Fibroblast of peridontal ligament (primary cell): ENCODE measurements around the gene CRYGN.
A peak's percentile ranks its signal among the peaks of the same experiment; 100 is the strongest.

Experiments
- DNase-seq: peaks from one replicate; pipeline ENCODE4 v3.0.0-alpha.2; 2010; ENCODE audit errors: extremely low read depth

CRYGN gene

GRCh38 chr7:151438864-151439601, 908 bp downstream of the CRYGN start:
- DNase-seq = no peak

DNA sequence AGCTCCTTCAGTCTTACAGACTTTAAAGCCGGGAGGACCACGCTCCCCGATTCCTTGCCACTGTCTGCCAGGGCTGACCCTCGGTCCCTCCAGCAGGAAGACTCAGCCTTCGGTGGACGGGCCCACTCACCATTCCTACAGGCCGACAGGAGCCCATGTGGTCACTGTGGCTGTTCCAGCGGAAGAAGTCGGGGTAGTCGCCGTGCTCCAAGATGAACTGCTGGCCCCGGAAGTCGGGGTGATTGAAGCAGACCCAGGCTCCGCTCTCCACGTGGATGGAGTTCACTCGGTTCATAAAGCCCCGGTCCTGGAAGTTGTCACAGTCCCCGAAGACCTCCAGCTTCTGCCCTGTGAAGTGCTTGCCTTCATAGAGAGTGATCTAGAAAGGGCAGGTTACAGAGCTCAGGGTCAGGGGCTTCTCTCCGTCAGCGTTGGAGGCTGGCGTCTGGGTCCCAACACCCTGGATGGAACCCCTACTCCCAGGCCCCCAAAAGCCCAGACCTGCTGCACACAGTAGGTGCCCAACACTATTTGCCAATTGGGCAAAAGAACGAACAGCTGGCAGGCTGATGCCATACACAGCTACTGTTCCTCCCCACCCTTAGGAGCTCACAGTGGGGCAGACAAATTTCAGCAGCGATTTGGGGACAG, 1.9 kb downstream of the CRYGN start:
- DNase-seq = no peak

- DNase-seq = no peak
Observed at GRCh38 chr7:151437159-151437553, 2.8 kb downstream of the CRYGN start.

DNA sequence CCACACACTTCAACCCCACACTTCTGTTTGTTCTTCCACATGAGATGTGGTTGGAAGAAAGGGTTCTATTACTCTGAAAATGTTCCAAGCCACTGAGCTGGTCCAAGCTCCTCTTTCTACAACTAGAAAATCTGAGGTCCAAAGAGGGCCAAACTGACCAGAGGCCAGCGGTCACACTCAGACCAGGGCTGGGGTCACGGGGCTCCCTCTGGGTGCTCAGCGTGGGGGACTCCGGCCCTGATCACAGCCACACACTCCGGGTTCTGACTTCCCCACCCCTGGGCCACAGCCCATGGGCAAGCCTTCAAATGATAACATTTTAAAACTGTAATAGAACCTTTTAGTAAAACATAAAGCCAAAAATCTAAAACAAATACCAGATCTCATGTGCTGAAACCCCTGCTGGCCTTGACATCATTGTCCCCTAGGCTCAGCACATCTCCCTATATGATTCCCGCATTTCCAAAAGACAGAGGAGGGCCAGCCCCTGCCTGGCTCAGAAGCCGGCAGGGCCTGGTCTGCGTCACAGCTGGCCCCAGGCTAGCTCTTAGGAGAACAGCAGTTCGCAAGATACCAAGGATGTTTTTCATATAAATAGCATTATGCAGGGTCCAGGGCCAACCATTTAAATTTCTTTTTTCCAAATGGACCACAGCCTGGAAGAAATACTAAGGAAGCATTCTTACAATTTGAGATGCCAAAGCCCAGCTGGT, 3.3 kb downstream of the CRYGN start:
- DNase-seq = peak; percentile 47

DNA sequence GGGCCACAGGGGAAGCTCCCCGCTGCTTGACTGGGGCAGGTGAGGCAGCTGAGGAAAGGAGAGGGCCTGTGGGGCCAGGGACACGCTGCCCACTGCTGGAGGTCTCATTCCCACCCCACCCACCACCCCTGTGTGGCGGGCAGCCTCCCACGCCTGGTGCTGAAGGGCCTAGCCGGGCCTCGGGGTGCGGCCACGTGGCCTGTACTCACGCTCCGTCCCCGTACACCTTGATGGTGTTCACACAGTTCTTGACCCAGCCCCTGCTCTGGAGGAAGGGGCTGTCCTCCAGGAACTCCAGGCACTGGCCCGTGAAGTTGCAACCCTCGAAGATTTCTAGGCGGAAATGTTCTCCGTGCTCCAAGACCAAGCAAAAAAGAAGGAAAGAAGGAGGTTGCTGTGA, 4.0 kb downstream of the CRYGN start:
- DNase-seq = no peak

DNA sequence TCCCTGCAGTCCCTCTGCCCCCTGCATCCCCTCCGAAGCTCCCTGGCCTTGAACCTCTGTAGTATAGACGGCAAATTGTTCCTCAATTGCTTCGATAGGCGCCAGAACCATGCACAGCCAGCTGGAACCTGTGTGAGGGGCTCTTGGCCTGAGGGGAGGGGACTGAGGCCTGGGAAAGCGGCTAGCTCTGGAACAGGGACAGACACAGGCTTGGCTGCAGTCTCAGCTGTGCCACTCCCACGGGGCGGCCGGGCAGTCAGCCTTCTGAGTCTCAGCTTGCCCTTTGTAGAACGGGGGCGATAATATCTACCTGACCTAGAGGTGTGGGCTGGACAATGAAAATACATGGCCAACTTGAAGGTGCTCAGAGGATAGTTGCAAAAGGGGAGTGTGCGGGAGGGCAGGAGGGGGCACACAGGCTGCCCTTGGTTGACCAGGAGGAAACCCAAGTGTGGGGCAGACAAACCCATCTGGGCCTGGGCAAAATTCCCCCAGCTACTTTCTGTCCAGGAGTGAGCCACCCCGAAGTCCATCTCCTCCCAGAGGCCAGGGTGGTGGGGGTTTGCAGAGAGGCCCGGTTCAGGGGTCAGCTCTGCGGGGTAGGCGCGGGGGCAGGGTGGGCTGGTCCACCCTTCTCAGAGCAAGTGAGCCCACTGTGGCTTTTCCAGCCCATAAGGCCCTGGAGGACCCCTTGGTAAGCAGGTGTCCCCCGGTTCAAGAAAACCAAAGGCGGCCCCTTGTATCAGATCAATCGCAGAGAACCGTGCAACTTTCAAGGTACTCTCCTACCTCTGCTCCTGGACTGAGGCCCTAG, 4.6 kb downstream of the CRYGN start:
- no peak for DNase-seq

DNA sequence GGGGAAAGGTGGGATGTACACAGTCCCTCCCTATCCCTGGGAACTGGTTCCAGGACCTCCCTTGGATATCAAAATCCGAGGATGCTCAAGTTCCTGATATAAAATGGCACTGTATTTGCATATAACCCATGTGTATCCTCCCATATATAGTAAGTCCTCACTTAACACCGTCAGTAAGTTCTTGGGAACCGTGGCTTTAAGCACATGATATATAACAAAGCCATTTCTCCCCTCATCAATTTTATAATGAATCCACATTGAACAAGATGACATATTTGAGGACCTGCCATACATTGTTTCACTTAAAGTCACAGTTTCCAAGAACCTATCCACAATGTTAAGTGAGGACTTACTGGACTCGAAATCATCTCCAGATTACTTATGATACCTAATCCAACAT, 5.4 kb downstream of the CRYGN start:
- DNase-seq = no peak

DNA sequence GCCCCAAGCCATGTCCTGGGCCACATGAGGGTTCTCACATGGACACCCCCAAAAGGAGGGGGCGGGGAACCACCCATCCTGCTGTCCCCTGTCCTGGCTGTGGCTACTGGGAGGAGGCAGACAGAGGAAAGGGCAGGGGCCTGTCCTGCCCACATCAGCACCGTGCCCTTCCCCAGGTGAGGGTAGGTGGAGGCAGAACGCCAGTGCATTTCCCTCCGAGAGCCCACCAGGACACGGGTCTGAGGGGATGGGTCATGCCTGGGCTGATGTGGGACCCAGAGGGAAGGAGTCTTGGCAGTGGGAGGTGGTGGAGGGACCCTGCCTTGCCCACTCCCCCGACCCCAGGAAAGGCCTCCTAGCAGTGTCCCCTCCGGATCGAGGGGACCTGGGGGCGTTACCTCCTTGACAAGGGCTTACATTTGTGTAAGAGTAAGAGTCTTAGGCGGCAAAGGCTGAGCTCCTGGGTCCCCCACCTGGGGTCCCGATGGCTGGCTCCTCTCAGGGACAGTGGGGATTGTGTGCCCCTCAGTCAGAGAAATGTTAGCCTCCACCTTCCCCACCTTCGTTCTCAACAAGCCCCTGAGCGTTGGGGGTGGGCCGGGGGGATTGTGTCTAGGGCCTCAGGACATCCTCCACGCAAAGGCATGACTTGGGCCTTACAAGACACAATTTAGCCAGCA, 6.1 kb downstream of the CRYGN start:
- DNase-seq = no peak

- DNase-seq = no peak
Observed at GRCh38 chr7:151432658-151433521, 7.1 kb downstream of the CRYGN start.

DNA sequence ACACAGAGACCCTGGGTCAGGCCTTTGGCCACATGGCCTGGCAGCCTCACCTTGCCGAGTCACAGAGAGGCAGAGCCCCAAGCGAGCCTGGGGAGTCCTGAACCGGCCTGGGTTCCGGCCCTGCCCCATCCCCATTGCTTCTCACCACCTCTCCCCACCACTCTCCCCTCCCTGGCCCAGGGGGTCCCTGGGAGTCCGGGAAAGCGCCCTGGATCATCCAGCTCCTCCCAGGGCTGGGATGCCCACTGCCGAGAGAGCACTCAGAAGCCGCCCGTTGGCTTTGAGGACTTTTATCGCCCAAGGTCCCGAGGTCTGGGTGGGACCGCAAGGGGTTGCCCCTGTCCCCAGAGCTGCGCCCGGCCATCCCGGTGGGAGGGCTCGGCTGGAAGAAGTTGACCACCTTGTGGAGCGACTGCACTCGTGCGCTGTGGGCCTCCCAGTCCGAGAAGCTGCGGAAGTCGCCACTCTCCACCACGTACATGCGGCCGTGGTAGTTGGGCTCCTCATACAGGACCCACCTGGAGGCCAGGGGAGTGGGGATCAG, 8.1 kb downstream of the CRYGN start:
- no peak for DNase-seq

DNA sequence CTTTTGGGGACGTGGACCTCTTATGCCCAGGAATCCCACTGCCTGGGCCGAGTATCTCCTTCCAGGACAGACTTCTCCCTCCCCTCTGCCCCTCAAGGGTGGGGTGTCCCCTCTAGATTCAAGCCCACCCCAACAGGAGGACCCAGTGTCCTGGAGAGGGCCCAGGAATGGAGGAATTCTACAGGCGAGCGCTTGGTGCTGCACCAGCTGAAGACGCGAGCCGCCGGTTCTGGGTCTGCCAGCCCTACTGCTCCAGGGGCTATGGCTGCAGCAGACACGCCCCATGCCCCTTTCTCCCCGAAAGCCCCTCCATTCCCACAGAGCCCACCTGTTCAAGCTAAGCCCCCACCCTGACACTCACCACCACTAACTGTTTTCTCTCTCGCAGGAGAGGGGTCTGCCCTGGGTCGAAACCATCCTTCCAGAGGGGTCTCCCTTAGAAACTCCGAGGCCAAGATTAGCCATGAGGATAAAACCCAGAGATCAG, 8.6 kb downstream of the CRYGN start:
- DNase-seq = no peak

DNA sequence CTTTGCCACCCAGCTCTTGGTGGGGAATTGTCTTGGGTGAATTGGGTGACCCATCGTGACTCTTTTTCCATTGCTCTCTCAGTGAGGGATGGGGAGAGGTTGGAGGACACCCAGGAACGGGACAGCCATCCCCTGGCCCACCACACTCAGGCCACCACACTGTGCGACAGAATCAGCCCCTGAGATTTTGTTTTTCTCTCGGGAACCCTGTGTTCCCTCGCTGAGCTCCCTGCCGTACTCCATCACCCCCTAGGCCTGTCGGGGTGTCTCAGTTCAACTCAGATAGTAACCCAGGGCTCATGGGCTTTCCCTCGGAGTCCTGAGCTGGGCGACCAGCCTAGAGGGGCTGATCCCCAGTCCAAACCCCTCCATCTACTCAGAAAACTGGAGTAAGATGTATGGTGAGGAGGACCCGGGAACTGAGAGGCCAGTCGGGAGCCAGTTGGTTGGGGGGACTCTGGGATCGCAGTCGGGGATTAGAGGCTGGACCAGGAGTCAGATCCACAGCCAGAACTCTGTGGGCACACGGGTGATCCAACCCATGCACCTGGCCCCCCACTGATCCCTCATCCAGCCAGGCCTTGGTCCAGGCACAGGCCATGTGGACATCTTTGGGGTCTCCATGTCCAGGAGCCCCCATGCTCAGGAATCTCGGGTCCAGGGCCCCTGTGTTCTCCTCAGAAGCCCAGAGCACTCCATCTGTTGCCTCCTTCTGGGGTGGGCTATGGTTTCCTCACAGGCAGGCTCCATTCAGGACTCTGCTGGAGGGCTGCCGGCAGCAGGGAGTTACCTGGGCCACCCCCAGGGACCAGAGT, 9.3 kb downstream of the CRYGN start:
- DNase-seq = no peak

GRCh38 chr7:151429560-151430331, 10.2 kb downstream of the CRYGN start:
- DNase-seq = no peak

DNA sequence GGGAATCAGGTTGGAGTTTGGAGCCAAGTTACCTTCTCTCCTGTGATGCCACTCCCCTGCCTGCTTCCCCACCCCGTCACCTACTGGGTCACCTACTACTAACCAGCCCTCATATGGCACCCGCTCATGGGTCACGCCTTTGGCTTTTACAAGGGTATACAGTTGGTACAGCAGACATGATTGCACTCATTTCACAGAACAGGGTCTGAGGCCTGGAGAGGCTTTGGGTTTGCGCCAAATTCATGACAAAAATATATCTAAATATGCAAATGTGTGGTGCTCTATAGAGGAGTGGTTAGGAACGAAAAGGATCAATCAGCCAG, 10.7 kb downstream of the CRYGN start:
- DNase-seq = no peak

- peak; percentile 35 for DNase-seq
Observed at GRCh38 chr7:151428378-151429236, 11.3 kb downstream of the CRYGN start.

- DNase-seq = no peak
Observed at GRCh38 chr7:151427705-151428377, 12.1 kb downstream of the CRYGN start.
